Stimulated activated CD8-positive, alpha-beta memory T cell treated with anti-CD3 and anti-CD28 coated beads, Interleukin-4, amount 100 ng/mL, for 48 hours (primary cell): Measurements from ENCODE around the gene SLC30A3.

Source experiments
- DNase-seq: peaks from one replicate; pipeline ENCODE4 v3.0.0-alpha.2; 2020

Gene SLC30A3

GRCh38 chr2:27256855-27257454 lies 5.9 kb downstream of the SLC30A3 start:
- no peak for DNase-seq

GRCh38 chr2:27255660-27256059 lies 7.2 kb downstream of the SLC30A3 start:
- no peak for DNase-seq

GRCh38 chr2:27255187-27255586 lies 7.7 kb downstream of the SLC30A3 start:
- no peak for DNase-seq

GRCh38 chr2:27251766-27252165 lies 11.1 kb downstream of the SLC30A3 start:
- DNase-seq, result no peak

DNA sequence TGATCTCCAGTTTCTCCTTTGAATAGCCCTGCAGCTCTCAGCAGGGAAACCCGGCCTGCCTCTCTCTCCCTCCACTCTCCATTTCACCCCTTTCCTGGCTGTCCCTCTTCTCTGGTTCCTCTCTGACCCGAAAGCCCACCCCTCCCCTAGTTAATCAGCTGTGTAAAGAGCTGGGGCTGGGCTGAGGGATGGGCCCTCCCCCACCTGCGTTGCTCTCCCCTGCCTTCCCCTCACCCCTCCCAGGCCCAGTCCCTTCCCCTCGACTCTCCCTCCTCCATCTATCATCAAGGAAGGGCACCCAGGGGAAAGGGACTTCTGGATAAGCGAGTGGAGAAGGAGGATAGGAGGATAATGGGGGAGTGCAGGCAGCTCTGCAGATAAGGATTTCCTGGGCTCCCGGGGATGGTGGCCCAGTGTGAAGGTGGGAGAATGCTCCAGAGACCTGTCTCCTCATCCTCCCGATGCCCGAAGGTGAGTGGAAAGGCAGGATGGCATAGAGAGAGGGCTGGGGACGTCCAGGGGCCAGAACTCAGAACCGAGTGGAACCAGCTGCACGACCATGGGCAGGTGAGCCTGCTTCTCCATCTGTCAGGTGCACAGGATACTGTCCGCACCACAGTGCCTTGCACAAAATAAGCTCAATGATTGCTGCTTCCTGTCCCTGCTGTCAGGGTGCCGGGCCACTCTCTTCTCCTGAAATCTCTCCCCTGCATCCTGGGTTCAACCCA lies 12.0 kb downstream of the SLC30A3 start:
- no peak for DNase-seq

GRCh38 chr2:27249891-27250651 lies 12.8 kb downstream of the SLC30A3 start:
- peak; percentile 80 for DNase-seq

- DNase-seq, result no peak
Observed at GRCh38 chr2:27249159-27249890, 13.5 kb downstream of the SLC30A3 start.

DNA sequence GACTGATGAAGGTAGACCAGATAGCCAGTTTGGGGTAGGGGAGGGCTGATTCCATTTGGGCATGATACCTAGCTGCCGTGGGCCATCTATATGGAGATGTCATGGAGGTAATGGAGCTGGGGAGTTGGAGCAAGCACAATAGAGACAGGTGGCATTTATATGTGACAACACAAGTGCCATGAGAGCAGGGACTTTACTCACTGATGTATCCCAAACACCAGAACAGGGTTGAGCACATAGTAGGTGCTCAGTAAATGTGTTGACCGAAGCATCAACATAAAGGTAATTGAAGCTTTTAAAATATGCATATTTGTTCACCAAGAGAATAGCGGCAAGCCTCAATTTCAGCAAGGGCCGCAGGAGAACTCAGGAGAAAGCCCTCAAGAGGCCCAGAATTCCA lies 15.0 kb downstream of the SLC30A3 start:
- no peak for DNase-seq

DNA sequence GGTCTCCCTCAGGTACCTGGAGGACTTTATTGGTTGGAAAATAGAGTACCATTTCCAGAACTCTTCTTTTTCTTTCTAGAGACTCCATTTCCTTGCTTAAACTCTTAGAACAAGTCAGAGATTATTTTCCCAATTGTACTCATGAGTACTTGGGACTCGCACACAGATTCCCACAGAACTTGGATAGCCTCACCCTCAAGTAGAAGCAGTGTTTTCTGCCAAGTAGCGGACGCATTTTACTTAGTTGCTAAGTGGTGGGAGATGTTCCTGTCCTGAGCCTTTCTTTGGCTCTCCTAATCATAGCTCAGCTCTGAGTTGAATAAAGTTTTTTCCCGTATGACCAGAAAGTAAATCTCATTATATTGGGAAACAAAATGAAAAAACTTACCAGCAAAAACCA lies 17.2 kb downstream of the SLC30A3 start:
- DNase-seq, result no peak

DNA sequence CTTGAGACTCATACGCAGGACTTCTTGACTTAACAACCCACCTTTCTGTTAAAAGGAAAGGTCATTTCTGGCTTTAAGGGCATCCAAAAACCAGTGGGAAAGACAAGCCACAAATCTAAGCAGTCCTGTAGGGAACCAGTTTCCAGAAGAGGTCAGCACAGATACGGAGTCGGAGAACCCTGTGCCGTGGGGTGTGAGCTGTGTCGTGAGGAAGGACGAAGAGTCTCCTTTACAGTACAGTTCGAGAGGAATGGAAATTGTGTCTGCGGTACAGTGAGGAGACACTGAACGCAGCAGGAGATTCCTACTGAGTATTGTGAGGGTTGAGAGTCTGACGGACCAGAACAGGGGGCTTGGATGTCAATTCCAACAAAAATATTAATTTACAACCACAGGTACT lies 17.7 kb downstream of the SLC30A3 start:
- DNase-seq, result no peak

- DNase-seq, result no peak
Observed at GRCh38 chr2:27243391-27244130, 19.3 kb downstream of the SLC30A3 start.

DNA sequence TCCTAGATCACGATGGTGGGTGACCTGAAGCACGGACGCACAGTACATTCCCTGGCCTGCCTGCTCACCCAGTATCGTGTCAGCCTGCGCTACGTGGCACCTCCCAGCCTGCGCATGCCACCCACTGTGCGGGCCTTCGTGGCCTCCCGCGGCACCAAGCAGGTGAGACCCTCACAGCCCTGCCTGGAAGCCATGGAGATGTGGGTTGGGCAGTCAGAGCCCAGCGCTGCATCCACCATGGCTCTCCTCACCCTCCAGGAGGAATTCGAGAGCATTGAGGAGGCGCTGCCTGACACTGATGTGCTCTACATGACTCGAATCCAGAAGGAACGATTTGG lies 20.3 kb downstream of the SLC30A3 start:
- no peak for DNase-seq

DNA sequence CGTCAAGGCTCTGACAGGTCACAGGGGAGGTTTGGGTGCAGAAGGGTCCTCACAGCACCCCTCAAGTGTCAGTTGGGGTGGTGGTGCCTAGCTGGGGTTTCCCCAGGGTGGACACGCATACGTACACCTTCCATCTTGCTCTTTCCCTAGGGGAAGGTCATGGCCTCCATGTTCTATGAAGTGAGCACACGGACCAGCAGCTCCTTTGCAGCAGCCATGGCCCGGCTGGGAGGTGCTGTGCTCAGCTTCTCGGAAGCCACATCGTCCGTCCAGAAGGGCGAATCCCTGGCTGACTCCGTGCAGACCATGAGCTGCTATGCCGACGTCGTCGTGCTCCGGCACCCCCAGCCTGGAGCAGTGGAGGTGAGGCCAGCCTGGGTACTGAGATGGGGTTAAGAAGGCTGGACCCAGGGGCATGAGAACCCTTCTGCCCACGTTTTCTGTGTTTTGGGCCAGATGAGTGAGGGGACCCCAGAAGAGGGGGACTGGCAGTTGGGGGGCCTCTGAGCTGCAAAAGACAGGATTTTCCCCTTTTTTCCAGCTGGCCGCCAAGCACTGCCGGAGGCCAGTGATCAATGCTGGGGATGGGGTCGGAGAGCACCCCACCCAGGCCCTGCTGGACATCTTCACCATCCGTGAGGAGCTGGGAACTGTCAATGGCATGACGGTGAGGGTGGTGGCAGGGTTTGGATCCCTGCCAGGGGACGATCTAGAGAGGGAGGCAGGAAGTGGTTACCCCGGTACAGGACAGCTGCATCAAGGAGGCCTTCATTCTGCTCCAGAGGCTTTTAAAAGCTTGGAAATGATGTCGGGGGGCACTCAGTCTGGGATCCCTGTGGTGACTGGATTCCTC lies 20.9 kb downstream of the SLC30A3 start:
- DNase-seq, result no peak

GRCh38 chr2:27240406-27240805 lies 22.4 kb downstream of the SLC30A3 start:
- no peak for DNase-seq

- DNase-seq, result no peak
Observed at GRCh38 chr2:27238976-27239375, 23.9 kb downstream of the SLC30A3 start.

DNA sequence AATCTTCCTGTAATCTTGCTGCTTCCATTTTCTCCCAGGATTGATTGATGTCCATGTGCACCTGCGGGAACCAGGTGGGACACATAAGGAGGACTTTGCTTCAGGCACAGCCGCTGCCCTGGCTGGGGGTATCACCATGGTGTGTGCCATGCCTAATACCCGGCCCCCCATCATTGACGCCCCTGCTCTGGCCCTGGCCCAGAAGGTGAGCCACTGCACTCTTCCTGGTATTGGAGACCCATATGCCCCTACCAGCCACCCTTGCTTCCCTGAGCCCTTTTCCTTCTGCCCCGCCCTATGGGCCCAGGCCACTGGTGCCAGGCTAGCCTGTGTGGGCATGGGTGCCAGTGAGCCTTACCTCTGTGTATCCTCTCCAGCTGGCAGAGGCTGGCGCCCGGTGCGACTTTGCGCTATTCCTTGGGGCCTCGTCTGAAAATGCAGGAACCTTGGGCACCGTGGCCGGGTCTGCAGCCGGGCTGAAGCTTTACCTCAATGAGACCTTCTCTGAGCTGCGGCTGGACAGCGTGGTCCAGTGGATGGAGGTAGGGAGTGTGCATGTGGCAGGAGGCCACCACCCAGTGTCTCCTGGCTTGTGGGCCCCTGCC lies 25.4 kb downstream of the SLC30A3 start:
- DNase-seq, result no peak

DNA sequence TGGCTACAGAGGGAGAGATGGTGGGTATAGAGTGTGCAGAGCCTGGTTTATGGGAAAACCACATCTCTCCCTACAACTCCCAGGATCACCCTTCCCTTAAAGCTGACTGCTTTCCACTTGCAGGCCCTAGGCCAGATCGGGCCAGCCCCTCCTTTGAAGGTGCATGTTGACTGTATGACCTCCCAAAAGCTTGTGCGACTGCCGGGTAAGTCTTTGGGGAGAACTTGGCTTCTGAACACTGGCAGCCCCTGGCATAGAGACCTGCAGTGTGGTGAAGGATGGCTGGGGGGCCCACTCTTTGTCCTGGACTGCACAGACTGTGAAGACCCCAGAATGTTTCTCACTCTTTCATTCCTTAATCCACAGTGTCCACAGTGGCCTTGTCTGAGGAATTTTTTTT lies 26.2 kb downstream of the SLC30A3 start:
- no peak for DNase-seq

- DNase-seq, result no peak
Observed at GRCh38 chr2:27236136-27236535, 26.7 kb downstream of the SLC30A3 start.

DNA sequence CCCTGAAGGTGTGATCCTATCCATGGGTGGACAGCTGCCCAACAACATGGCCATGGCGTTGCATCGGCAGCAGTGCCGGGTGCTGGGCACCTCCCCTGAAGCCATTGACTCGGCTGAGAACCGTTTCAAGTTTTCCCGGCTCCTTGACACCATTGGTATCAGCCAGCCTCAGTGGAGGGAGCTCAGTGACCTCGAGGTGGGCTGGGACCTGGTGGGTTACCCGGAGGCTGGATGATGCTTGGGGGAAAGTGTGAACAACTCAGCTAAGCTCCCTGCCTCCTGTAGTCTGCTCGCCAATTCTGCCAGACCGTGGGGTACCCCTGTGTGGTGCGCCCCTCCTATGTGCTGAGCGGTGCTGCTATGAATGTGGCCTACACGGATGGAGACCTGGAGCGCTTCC lies 29.5 kb downstream of the SLC30A3 start:
- DNase-seq, result no peak

DNA sequence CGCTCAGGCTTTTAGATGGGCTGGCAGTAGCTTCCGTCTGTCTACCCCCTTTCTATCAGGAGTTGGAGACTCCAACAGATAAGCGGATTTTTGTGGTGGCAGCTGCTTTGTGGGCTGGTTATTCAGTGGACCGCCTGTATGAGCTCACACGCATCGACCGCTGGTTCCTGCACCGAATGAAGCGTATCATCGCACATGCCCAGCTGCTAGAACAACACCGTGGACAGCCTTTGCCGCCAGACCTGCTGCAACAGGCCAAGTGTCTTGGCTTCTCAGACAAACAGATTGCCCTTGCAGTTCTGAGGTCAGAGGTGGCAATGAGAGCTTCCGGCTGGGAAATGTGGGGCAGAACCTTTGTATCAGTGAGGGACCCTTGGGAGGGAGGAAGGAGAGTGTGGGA lies 30.9 kb downstream of the SLC30A3 start:
- DNase-seq, result no peak

- no peak for DNase-seq
Observed at GRCh38 chr2:27227501-27227900, 35.3 kb downstream of the SLC30A3 start.
